DMS79 treated with DMSO at 0.1 percent for 48 hours (cell line): Measurements from ENCODE around the gene DMAC2L.
"Not testable (repeated sequence)": the region's sequence is repeated elsewhere in the genome, so short reads cannot be mapped to it uniquely, and the experiment has no call there.

Experiments used
- DNase-seq: peaks from one replicate; lab custom pipeline; 2025; lab: John Stamatoyannopoulos, UW

Gene DMAC2L

GRCh38 chr14:50311972-50312733 is at the start of gene DMAC2L, which contains the start of gene L2HGDH:
Gene DMAC2L, plus strand, starts transcription at chr14:50312324. Its CDS starts 9,164 bp downstream, at chr14:50321488.
Gene L2HGDH, minus strand, starts transcription at chr14:50312229. Its CDS starts 79 bp downstream, at chr14:50312150.
- peak; percentile 99 for DNase-seq

GRCh38 chr14:50262865-50263264 is 49.3 kb upstream of the DMAC2L start:
- no peak for DNase-seq

GRCh38 chr14:50263321-50263720 is 48.8 kb upstream of the DMAC2L start:
- DNase-seq = no peak

- no peak for DNase-seq
These were observed 47.1 kb upstream of the DMAC2L start for GRCh38 chr14:50265029-50265428.

GRCh38 chr14:50270932-50271331 is 41.2 kb upstream of the DMAC2L start:
- no peak for DNase-seq

- no peak for DNase-seq
These were observed 39.6 kb upstream of the DMAC2L start for GRCh38 chr14:50272498-50272897.

GRCh38 chr14:50285861-50286260 is 26.3 kb upstream of the DMAC2L start:
- no peak for DNase-seq

- no peak for DNase-seq
These were observed 24.0 kb upstream of the DMAC2L start for GRCh38 chr14:50288146-50288545.

GRCh38 chr14:50290306-50290705 is 21.8 kb upstream of the DMAC2L start:
- DNase-seq = no peak

GRCh38 chr14:50299585-50299984 is 12.5 kb upstream of the DMAC2L start:
- no peak for DNase-seq

GRCh38 chr14:50301914-50302313 is 10.2 kb upstream of the DMAC2L start:
- no peak for DNase-seq

GRCh38 chr14:50303744-50304471 is 8.2 kb upstream of the DMAC2L start:
- peak; percentile 42 for DNase-seq

- no peak for DNase-seq
These were observed 3.7 kb upstream of the DMAC2L start for GRCh38 chr14:50308363-50308915.

GRCh38 chr14:50310445-50310844 is 1.7 kb upstream of the DMAC2L start:
- no peak for DNase-seq

GRCh38 chr14:50311337-50311971 is 670 bp upstream of the DMAC2L start:
- peak; percentile 95 for DNase-seq

- peak; percentile 91 for DNase-seq
These were observed 570 bp downstream of the DMAC2L start for GRCh38 chr14:50312734-50313054.

GRCh38 chr14:50314098-50314497 is 2.0 kb downstream of the DMAC2L start:
- not testable (repeated sequence) for DNase-seq

GRCh38 chr14:50318031-50318626 is 6.0 kb downstream of the DMAC2L start:
- no peak for DNase-seq

- no peak for DNase-seq
These were observed 7.2 kb downstream of the DMAC2L start for GRCh38 chr14:50319293-50319692.

- no peak for DNase-seq
These were observed 7.6 kb downstream of the DMAC2L start for GRCh38 chr14:50319721-50320120.

GRCh38 chr14:50320283-50320682 is 8.2 kb downstream of the DMAC2L start:
- no peak for DNase-seq

GRCh38 chr14:50321009-50321660 is 9.0 kb downstream of the DMAC2L start:
- DNase-seq = peak; percentile 90
